NCI-H1092 treated with DMSO at 0.1 percent for 48 hours (cell line): ENCODE results near the gene CKAP5.

Experiments
- DNase-seq: peaks from one replicate; lab custom pipeline; 2025; lab: John Stamatoyannopoulos, UW

CKAP5 gene

GRCh38 chr11:46766656-46767055 lies 79.4 kb downstream of the CKAP5 start:
- DNase-seq = no peak

GRCh38 chr11:46762248-46762647 lies 83.8 kb downstream of the CKAP5 start:
- no peak for DNase-seq

- DNase-seq = no peak
Observed at GRCh38 chr11:46761807-46762206, 84.3 kb downstream of the CKAP5 start.

- DNase-seq = no peak
Observed at GRCh38 chr11:46760429-46761128, 85.5 kb downstream of the CKAP5 start.

- DNase-seq = no peak
Observed at GRCh38 chr11:46759196-46759595, 86.9 kb downstream of the CKAP5 start.

GRCh38 chr11:46755962-46756361 lies 90.1 kb downstream of the CKAP5 start:
- DNase-seq = no peak

- no peak for DNase-seq
Observed at GRCh38 chr11:46747150-46747549, 98.9 kb downstream of the CKAP5 start.

GRCh38 chr11:46745995-46746394 lies 100.1 kb downstream of the CKAP5 start:
- DNase-seq = no peak

GRCh38 chr11:46745328-46745727 lies 100.8 kb downstream of the CKAP5 start:
- DNase-seq = no peak

- DNase-seq = no peak
Observed at GRCh38 chr11:46743693-46744339, 102.3 kb downstream of the CKAP5 start.

GRCh38 chr11:46743043-46743442 lies 103.0 kb downstream of the CKAP5 start:
- DNase-seq = no peak

- DNase-seq = no peak
Observed at GRCh38 chr11:46741600-46742484, 104.2 kb downstream of the CKAP5 start.

GRCh38 chr11:46738887-46739286 lies 107.2 kb downstream of the CKAP5 start:
- DNase-seq = no peak

- no peak for DNase-seq
Observed at GRCh38 chr11:46737699-46738098, 108.4 kb downstream of the CKAP5 start.

GRCh38 chr11:46736615-46737014 lies 109.5 kb downstream of the CKAP5 start:
- DNase-seq = no peak

GRCh38 chr11:46736146-46736545 lies 109.9 kb downstream of the CKAP5 start:
- DNase-seq = no peak

- no peak for DNase-seq
Observed at GRCh38 chr11:46733234-46733633, 112.8 kb downstream of the CKAP5 start.

GRCh38 chr11:46731545-46731944 lies 114.5 kb downstream of the CKAP5 start:
- no peak for DNase-seq

GRCh38 chr11:46729110-46730027 lies 116.7 kb downstream of the CKAP5 start:
- no peak for DNase-seq

GRCh38 chr11:46728659-46729040 lies 117.4 kb downstream of the CKAP5 start:
- no peak for DNase-seq

GRCh38 chr11:46727952-46728658 lies 118.0 kb downstream of the CKAP5 start:
- DNase-seq = no peak
